ENCODE results near the gene IMPACT. TPM values are rescaled to one million over a fixed set of nuclear protein-coding genes. Genes with fewer than 3 reads are reported as not detected.

The IMPACT gene
- total RNA-seq, 1 donor from 2014 or later = 29.7 TPM

DNA sequence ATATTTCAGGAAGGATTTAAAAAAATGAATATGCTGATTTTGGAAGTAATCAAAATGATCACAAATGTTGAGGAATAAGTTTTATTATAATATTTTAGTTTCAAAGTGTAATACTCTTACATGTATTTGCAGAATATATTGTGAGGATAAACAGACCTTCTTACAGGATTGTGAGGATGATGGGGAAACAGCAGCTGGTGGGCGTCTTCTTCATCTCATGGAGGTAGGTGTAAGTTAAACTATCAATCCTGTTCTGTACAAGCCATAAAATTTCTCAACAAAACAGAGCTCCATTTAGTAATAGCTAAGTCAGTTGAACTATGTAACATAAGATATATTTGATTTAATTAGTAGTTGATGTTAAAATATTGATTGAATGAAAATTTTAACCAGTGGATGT is 21.5 kb downstream of the IMPACT start:
- H3K9me3 Mint-ChIP-seq (ENCODE audit: low read depth) = no peaks in the 10 kb centered on the region
- H3K27me3 Mint-ChIP-seq = no peaks in the 10 kb centered on the region
- no peaks in the 10 kb centered on the region for H3K4me1 Mint-ChIP-seq (ENCODE audit: low read depth)

DNA sequence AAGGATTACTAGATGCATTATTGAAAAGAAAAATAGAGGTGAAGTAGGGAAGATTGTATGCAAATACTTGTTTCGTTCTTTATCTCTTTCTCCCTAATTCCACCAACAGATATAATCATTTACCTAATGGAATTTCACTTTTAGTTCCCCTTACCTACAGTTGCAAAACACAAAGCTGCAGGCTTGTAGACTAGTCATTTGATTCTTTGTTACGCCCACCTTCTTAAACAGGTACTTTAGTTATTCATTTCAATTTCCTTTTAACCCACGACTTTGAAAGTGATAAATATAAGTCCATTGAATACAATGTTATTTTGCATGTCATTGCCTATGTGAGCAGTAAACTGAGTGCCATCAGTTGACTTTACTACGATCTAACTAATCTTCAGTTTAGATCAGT is 30.1 kb downstream of the IMPACT start:
- Mint-ChIP-seq H3K27ac (no peak overlapping the region), H3K36me3 (ENCODE audit: insufficient read depth) (peaks cover 7% of the 10 kb centered on the region), H3K4me3 (ENCODE audit: low read depth) (no peak overlapping the region), H3K9me3 (ENCODE audit: low read depth) (peaks cover 3% of the 10 kb centered on the region), H3K27me3 (no peaks in the 10 kb centered on the region), H3K4me1 (ENCODE audit: low read depth) (no peaks in the 10 kb centered on the region)
- no peak for DNase-seq (ENCODE audit: low spot score, unreplicated experiment)
- TF ChIP-seq, protein P1, sequence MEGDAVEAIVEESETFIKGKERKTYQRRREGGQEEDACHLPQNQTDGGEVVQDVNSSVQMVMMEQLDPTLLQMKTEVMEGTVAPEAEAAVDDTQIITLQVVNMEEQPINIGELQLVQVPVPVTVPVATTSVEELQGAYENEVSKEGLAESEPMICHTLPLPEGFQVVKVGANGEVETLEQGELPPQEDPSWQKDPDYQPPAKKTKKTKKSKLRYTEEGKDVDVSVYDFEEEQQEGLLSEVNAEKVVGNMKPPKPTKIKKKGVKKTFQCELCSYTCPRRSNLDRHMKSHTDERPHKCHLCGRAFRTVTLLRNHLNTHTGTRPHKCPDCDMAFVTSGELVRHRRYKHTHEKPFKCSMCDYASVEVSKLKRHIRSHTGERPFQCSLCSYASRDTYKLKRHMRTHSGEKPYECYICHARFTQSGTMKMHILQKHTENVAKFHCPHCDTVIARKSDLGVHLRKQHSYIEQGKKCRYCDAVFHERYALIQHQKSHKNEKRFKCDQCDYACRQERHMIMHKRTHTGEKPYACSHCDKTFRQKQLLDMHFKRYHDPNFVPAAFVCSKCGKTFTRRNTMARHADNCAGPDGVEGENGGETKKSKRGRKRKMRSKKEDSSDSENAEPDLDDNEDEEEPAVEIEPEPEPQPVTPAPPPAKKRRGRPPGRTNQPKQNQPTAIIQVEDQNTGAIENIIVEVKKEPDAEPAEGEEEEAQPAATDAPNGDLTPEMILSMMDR (IDR thresholded peaks at IDR 0.05; ENCODE audit: unreplicated experiment) = no peak

More for the DNA sequence above, 21.5 kb downstream of the IMPACT start:
- Mint-ChIP-seq H3K4me3 (ENCODE audit: low read depth) (no peak overlapping the region), H3K27ac (no peak overlapping the region), H3K36me3 (ENCODE audit: insufficient read depth) (peaks cover 27% of the 10 kb centered on the region)
- no peak for DNase-seq (ENCODE audit: low spot score, unreplicated experiment)
- TF ChIP-seq, protein P1 (IDR thresholded peaks at IDR 0.05; ENCODE audit: unreplicated experiment) = no peak

DNA sequence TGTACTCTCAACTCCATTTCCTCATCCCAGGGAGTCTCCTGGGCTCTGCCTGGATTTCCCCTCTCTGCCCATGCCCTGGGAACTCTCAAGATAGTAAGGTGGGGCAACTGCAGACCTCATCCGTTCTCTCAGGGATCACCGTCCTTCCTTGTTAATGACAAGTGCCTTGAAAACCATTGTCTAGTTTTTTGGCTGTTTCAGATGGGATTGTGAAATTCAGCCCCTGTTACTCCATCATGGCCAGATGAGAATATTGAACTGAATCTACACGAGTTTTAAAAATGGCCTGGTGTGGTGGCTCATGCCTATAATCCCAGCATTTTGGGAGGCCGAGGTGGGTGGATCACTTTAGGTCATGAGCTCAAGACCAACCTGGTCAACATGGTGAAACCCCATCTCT is 33.3 kb downstream of the IMPACT start:
- Mint-ChIP-seq H3K4me1 (ENCODE audit: low read depth) (no peaks in the 10 kb centered on the region), H3K4me3 (ENCODE audit: low read depth) (no peak overlapping the region), H3K36me3 (ENCODE audit: insufficient read depth) (peaks cover 4% of the 10 kb centered on the region), H3K27me3 (no peaks in the 10 kb centered on the region), H3K27ac (no peak overlapping the region), H3K9me3 (ENCODE audit: low read depth) (peaks cover 3% of the 10 kb centered on the region)
- TF ChIP-seq, protein P1 (IDR thresholded peaks at IDR 0.05; ENCODE audit: unreplicated experiment) = no peak
- DNase-seq (ENCODE audit: low spot score, unreplicated experiment) = no peak

DNA sequence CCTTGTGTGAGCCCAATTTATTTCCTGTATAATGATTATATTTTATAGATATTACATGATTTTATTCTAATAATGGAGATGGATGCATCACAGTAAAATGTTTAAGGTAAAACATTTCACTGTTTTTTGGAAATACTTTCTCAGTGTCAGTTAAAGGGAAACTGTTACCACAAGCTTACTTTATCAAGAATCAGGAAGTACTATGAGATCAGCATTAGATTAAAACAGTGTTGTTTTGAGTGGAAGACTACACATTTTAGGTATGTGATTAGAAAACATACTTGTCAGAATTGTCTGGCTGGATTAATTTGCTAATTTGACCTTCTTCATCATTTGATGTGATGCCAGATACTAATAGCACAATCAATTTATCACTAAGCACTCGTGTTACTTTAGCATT is 33.9 kb downstream of the IMPACT start, which contains the start of gene HRH4:
Gene HRH4, plus strand, starts transcription at position 250 of the 400 bp plus-strand sequence. Its CDS starts 92 bp downstream, at position 342.
- Mint-ChIP-seq H3K36me3 (ENCODE audit: insufficient read depth) (peaks cover 4% of the 10 kb centered on the region), H3K4me1 (ENCODE audit: low read depth) (no peaks in the 10 kb centered on the region), H3K9me3 (ENCODE audit: low read depth) (peaks cover 3% of the 10 kb centered on the region), H3K27ac (no peak within 1 kb of the TSS), H3K27me3 (no peaks in the 10 kb centered on the region), H3K4me3 (ENCODE audit: low read depth) (no peak within 1 kb of the TSS)
- TF ChIP-seq, protein P1 (IDR thresholded peaks at IDR 0.05; ENCODE audit: unreplicated experiment) = no peak
- DNase-seq (ENCODE audit: low spot score, unreplicated experiment) = no peak

DNA sequence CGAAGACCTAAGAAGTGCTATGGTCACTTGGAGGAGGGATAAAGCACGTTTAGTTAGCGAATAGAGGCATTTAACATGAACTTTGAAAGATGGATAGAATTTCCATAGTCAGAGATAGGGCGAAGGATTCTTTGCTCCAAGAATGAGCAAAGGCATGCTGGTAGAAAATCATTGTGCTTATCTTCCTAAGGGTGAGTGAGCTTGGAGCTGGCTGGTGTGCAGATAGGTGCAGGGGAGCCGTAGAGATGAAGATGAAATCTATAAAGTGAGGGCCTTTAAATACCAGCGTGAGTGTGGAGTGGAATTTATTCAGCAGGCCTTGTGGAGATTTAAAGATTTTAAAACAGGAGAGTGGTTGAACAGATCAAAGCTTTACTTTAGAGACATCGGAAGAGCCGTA is 35.5 kb downstream of the IMPACT start:
- DNase-seq (ENCODE audit: low spot score, unreplicated experiment) = no peak
- Mint-ChIP-seq H3K27ac (no peak overlapping the region), H3K36me3 (ENCODE audit: insufficient read depth) (peaks cover 4% of the 10 kb centered on the region), H3K4me3 (ENCODE audit: low read depth) (no peak overlapping the region), H3K9me3 (ENCODE audit: low read depth) (peaks cover 3% of the 10 kb centered on the region), H3K27me3 (no peaks in the 10 kb centered on the region), H3K4me1 (ENCODE audit: low read depth) (no peaks in the 10 kb centered on the region)
- TF ChIP-seq, protein P1 (IDR thresholded peaks at IDR 0.05; ENCODE audit: unreplicated experiment) = no peak

All from progenitor cell of endocrine pancreas (in vitro differentiated cells).